ENCODE measurements around the gene SLC35B1. TPM values are rescaled to one million over a fixed set of nuclear protein-coding genes. Genes with fewer than 3 reads are reported as not detected.

SLC35B1 gene
- total and polyA plus RNA-seq, 11 donors, result 50.3 to 137 (median 66.2) TPM

DNA sequence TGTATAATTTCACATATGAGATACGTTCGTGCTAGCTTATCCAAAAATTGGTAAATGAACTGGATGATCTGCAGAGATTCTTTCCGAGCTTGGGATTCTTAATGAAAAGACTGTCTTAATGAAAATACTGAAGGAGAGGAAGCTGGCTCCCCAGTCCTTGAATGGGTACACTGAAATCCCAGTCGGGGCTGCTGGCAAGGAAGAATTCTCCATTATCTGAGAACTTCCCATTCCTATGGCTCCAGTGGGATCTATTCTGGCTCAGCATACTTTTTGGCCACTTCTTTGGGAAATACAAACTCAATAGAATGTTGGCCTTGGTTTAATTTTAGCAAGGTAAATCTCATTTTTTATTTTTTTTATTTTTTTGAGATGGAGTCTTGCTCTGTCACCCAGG is 23.7 kb upstream of the SLC35B1 start:
- H3K27me3 ChIP-seq, result no peaks in the 10 kb centered on the region
- TF ChIP-seq, protein P1, sequence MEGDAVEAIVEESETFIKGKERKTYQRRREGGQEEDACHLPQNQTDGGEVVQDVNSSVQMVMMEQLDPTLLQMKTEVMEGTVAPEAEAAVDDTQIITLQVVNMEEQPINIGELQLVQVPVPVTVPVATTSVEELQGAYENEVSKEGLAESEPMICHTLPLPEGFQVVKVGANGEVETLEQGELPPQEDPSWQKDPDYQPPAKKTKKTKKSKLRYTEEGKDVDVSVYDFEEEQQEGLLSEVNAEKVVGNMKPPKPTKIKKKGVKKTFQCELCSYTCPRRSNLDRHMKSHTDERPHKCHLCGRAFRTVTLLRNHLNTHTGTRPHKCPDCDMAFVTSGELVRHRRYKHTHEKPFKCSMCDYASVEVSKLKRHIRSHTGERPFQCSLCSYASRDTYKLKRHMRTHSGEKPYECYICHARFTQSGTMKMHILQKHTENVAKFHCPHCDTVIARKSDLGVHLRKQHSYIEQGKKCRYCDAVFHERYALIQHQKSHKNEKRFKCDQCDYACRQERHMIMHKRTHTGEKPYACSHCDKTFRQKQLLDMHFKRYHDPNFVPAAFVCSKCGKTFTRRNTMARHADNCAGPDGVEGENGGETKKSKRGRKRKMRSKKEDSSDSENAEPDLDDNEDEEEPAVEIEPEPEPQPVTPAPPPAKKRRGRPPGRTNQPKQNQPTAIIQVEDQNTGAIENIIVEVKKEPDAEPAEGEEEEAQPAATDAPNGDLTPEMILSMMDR (IDR thresholded peaks at IDR 0.05), result no peak
- no peak for TF ChIP-seq POLR2A (IDR thresholded peaks at IDR 0.05)
- peaks cover 4 to 70% (median 52%) of the 10 kb centered on the region in 12 donors for H3K4me1 ChIP-seq
- no peak overlapping the region for H3K4me3 ChIP-seq
- DNase-seq (no peak), ATAC-seq (no peak)
- H3K9me3 ChIP-seq, result no peaks in the 10 kb centered on the region
- no peaks in the 10 kb centered on the region for H3K36me3 ChIP-seq
- peak overlapping the region in 11 of 12 donors; percentile 35 to 94 (median 78) for H3K27ac ChIP-seq
- intact Hi-C loops (cut with DNase I), result loop anchor here in 1 of 10 donors (2.0 kb wide), 1 partner anchor 47 kb away; no protein-coding TSS in a partner anchor
- WGBS, 4 donors, result 42 to 63% (median 51%) methylated on average over 4 of the region's 4 CpGs

DNA sequence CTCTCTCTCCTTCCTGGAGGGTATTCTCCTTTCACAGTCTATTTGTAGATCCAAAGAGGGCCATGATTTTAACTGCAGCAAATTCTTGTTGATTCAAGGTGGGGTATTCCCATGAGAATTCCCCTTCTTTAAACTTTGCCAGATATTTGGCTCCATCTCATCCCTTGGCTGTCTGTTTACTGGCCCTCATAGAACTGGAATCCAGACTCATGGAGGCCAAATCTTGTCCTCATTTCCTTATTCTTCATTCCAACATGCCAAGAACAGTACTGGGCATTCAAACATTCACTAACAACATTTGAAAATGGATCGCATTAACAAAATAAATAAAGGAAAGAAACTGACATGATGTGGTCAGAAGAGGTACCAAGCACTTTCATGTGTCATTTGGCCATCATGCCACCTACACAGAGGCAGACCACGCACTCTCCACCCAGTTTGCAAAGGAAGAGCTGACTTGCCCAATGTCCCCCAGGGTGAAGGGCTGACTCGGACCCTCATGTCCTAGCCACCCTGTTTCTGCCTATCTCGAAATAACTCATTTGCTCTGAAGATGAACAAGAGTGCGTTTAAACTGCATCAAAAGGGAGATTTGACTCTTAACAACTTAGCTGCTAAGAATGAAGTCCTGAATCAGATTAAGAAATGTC is 23.1 kb upstream of the SLC35B1 start:
- peak overlapping the region; percentile 35 to 94 (median 76) for H3K27ac ChIP-seq
- no peak overlapping the region for H3K4me3 ChIP-seq
- ATAC-seq (no peak), DNase-seq (no peak)
- intact Hi-C loops (cut with DNase I), result loop anchor here in 1 of 10 donors (2.0 kb wide), 1 partner anchor 48 kb away; no protein-coding TSS in a partner anchor
- H3K4me1 ChIP-seq, result peaks cover 4 to 70% (median 52%) of the 10 kb centered on the region in 12 donors
- H3K27me3 ChIP-seq, result no peaks in the 10 kb centered on the region
- no peaks in the 10 kb centered on the region for H3K9me3 ChIP-seq
- 65 to 75% (median 71%) methylated on average over 5 of the region's 5 CpGs for WGBS, 4 donors
- no peak for TF ChIP-seq POLR2A (IDR thresholded peaks at IDR 0.05)
- TF ChIP-seq, protein P1 (IDR thresholded peaks at IDR 0.05), result no peak
- H3K36me3 ChIP-seq, result no peaks in the 10 kb centered on the region

DNA sequence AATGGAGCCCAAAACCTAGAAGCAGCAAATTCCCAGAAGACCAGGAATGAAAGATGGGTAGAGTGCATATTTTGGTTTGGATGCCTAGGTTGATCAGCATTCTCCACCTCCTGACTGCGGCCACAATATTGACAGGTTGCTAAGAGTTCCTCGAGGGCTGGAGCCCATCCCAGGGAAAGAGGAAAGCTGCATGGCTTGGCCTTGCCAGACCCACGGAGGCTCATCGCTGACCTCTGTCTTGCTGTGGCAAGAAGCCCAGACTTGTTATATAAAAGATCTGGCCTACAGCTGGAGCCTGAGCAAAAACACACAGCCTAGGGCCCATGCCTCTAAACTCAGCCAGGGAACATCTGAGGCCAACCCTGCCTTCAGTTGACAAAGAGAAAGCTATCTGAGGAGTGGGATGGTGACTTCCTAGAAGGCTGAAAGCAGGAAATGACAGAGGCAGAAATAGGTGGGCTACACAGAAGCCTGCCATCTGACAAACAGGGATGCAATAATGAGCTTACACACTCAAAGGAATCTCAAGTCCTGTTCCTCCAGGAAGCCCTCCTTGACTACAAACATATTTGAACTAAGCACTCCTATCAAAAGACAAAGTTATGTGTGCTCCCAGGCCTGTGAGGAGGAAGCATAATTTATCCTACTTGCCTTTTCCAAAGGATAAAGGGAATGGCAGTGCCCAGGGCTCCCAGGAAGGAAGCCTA is 22.5 kb upstream of the SLC35B1 start:
- no peak for TF ChIP-seq POLR2A (IDR thresholded peaks at IDR 0.05)
- TF ChIP-seq, protein P1 (IDR thresholded peaks at IDR 0.05), result no peak
- H3K4me3 ChIP-seq, result no peak overlapping the region
- DNase-seq (peak; percentile 84 to 95 (median 91)), ATAC-seq (peak; percentile 96 to 97 (median 97))
- no peaks in the 10 kb centered on the region for H3K27me3 ChIP-seq
- 6 to 12% (median 11%) methylated on average over 4 of the region's 4 CpGs for WGBS, 4 donors
- peaks cover 4 to 72% (median 52%) of the 10 kb centered on the region in 12 donors for H3K4me1 ChIP-seq
- intact Hi-C loops (cut with DNase I), result loop anchor here in 1 of 10 donors (2.0 kb wide), 1 partner anchor 49 kb away; no protein-coding TSS in a partner anchor
- H3K9me3 ChIP-seq, result no peaks in the 10 kb centered on the region
- H3K36me3 ChIP-seq, result peaks cover 0 to 5% (median 0%) of the 10 kb centered on the region in 9 donors
- H3K27ac ChIP-seq, result peak overlapping the region; percentile 35 to 94 (median 76)

DNA sequence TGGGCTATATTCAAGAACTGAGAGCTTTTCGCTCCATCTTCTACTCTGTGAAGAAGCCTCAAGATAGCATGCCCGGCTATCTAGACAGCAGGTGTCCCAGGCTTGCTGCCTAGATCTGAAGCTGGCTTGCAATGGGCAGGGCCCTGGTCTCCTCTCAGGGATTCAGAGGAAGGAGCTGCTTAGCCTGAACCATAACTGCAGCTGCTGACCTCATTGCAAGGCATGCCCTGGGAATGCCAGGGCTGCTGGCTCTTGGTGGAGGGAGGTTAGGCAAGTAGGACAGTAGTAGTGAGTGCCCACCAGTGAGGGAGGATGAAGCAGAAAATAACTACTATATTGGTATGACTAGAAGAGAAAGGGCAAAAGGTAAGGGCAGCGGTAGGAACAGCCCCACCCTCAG is 21.3 kb upstream of the SLC35B1 start:
- DNase-seq, result peak in 1 of 5 donors; percentile 43
- intact Hi-C loops (cut with DNase I), result loop anchor here in 2 of 10 donors (5.0 to 10.0 kb wide), 2 partner anchors 33 to 266 kb away; partner anchors contain the start of genes DLX3 (in 1 of the 2) and FAM117A (in 1 of the 2)
- H3K27ac ChIP-seq, result peak overlapping the region in 11 of 12 donors; percentile 35 to 94 (median 75)
- no peaks in the 10 kb centered on the region for H3K27me3 ChIP-seq
- no peak overlapping the region for H3K4me3 ChIP-seq
- H3K9me3 ChIP-seq, result no peaks in the 10 kb centered on the region
- peaks cover 4 to 83% (median 56%) of the 10 kb centered on the region in 12 donors for H3K4me1 ChIP-seq
- peak in 3 of 4 donors; percentile 35 to 54 (median 44) for ATAC-seq
- TF ChIP-seq, protein P1 (IDR thresholded peaks at IDR 0.05), result no peak
- TF ChIP-seq POLR2A (IDR thresholded peaks at IDR 0.05), result no peak
- peaks cover 0 to 5% (median 0%) of the 10 kb centered on the region in 9 donors for H3K36me3 ChIP-seq
- WGBS, 4 donors, result 59 to 77% (median 70%) methylated on average over 3 of the region's 3 CpGs
